Activated naive CD4-positive, alpha-beta T cell treated with anti-CD3 and anti-CD28 coated beads, Interleukin-2, amount 50 U/mL, for 24 hours (primary cell): Measurements from ENCODE around the gene TSHZ3.

Source experiments
- H3K27ac Mint-ChIP-seq: one replicate; pipeline ENCODE4 v1.8.0; 2021; ENCODE audit warnings: mild to moderate bottlenecking, mixed read lengths
- H3K27me3 Mint-ChIP-seq: one replicate; pipeline ENCODE4 v1.8.0; 2021; ENCODE audit warnings: mixed read lengths
- H3K36me3 Mint-ChIP-seq: one replicate; pipeline ENCODE4 v1.8.0; 2021; ENCODE audit warnings: mixed read lengths
- H3K4me1 Mint-ChIP-seq: one replicate; pipeline ENCODE4 v1.8.0; 2021; ENCODE audit warnings: mixed read lengths
- H3K4me3 Mint-ChIP-seq: one replicate; pipeline ENCODE4 v1.8.0; 2021; ENCODE audit warnings: mild to moderate bottlenecking, mixed read lengths
- H3K9me3 Mint-ChIP-seq: one replicate; pipeline ENCODE4 v1.8.0; 2021; ENCODE audit warnings: mixed read lengths

Gene TSHZ3

GRCh38 chr19:31332096-31332495 is 17.1 kb downstream of the TSHZ3 start:
- H3K4me3 Mint-ChIP-seq, result no peak overlapping the region
- peaks cover 5% of the 10 kb centered on the region for H3K4me1 Mint-ChIP-seq

GRCh38 chr19:31331536-31331935 is 17.7 kb downstream of the TSHZ3 start:
- Mint-ChIP-seq H3K36me3 (no peaks in the 10 kb centered on the region), H3K27ac (no peak overlapping the region)

More at GRCh38 chr19:31332096-31332495, 17.1 kb downstream of the TSHZ3 start:
- Mint-ChIP-seq H3K36me3 (no peaks in the 10 kb centered on the region), H3K27ac (no peak overlapping the region), H3K9me3 (no peaks in the 10 kb centered on the region), H3K27me3 (no peaks in the 10 kb centered on the region)

GRCh38 chr19:31330761-31331160 is 18.5 kb downstream of the TSHZ3 start:
- Mint-ChIP-seq H3K4me1 (peaks cover 5% of the 10 kb centered on the region), H3K4me3 (no peak overlapping the region), H3K27ac (no peak overlapping the region), H3K27me3 (no peaks in the 10 kb centered on the region), H3K36me3 (no peaks in the 10 kb centered on the region), H3K9me3 (no peaks in the 10 kb centered on the region)

More at GRCh38 chr19:31331536-31331935, 17.7 kb downstream of the TSHZ3 start:
- Mint-ChIP-seq H3K4me3 (no peak overlapping the region), H3K9me3 (no peaks in the 10 kb centered on the region), H3K4me1 (peaks cover 5% of the 10 kb centered on the region), H3K27me3 (no peaks in the 10 kb centered on the region)

- H3K27ac Mint-ChIP-seq, result no peak overlapping the region
- H3K36me3 Mint-ChIP-seq, result no peaks in the 10 kb centered on the region
- H3K27me3 Mint-ChIP-seq, result no peaks in the 10 kb centered on the region
- peaks cover 5% of the 10 kb centered on the region for H3K4me1 Mint-ChIP-seq
- H3K4me3 Mint-ChIP-seq, result no peak overlapping the region
- no peaks in the 10 kb centered on the region for H3K9me3 Mint-ChIP-seq
These were observed 19.0 kb downstream of the TSHZ3 start for GRCh38 chr19:31330237-31330636.

- Mint-ChIP-seq H3K9me3 (no peaks in the 10 kb centered on the region), H3K4me3 (no peak overlapping the region), H3K4me1 (peaks cover 5% of the 10 kb centered on the region), H3K36me3 (no peaks in the 10 kb centered on the region), H3K27ac (no peak overlapping the region), H3K27me3 (no peaks in the 10 kb centered on the region)
These were observed 19.4 kb downstream of the TSHZ3 start for GRCh38 chr19:31329819-31330218.

- H3K4me1 Mint-ChIP-seq, result peaks cover 5% of the 10 kb centered on the region
- H3K4me3 Mint-ChIP-seq, result no peak overlapping the region
- H3K27me3 Mint-ChIP-seq, result no peaks in the 10 kb centered on the region
- no peaks in the 10 kb centered on the region for H3K9me3 Mint-ChIP-seq
- H3K27ac Mint-ChIP-seq, result no peak overlapping the region
- no peaks in the 10 kb centered on the region for H3K36me3 Mint-ChIP-seq
These were observed 21.0 kb downstream of the TSHZ3 start for GRCh38 chr19:31328238-31328637.

GRCh38 chr19:31326329-31327028 is 22.8 kb downstream of the TSHZ3 start:
- Mint-ChIP-seq H3K27ac (no peak overlapping the region), H3K4me3 (no peak overlapping the region), H3K27me3 (no peaks in the 10 kb centered on the region), H3K36me3 (no peaks in the 10 kb centered on the region), H3K4me1 (peaks cover 5% of the 10 kb centered on the region), H3K9me3 (no peaks in the 10 kb centered on the region)

- Mint-ChIP-seq H3K27ac (no peak overlapping the region), H3K9me3 (no peaks in the 10 kb centered on the region), H3K4me3 (no peak overlapping the region), H3K36me3 (no peaks in the 10 kb centered on the region), H3K27me3 (no peaks in the 10 kb centered on the region), H3K4me1 (peaks cover 5% of the 10 kb centered on the region)
These were observed 23.9 kb downstream of the TSHZ3 start for GRCh38 chr19:31325342-31325741.

GRCh38 chr19:31319465-31319864 is 29.8 kb downstream of the TSHZ3 start:
- no peak overlapping the region for H3K4me3 Mint-ChIP-seq
- H3K36me3 Mint-ChIP-seq, result no peaks in the 10 kb centered on the region
- no peaks in the 10 kb centered on the region for H3K27me3 Mint-ChIP-seq
- no peak overlapping the region for H3K27ac Mint-ChIP-seq
- H3K9me3 Mint-ChIP-seq, result no peaks in the 10 kb centered on the region
- H3K4me1 Mint-ChIP-seq, result no peaks in the 10 kb centered on the region

- H3K36me3 Mint-ChIP-seq, result no peaks in the 10 kb centered on the region
- H3K4me1 Mint-ChIP-seq, result no peaks in the 10 kb centered on the region
- no peak overlapping the region for H3K27ac Mint-ChIP-seq
- H3K4me3 Mint-ChIP-seq, result no peak overlapping the region
- H3K27me3 Mint-ChIP-seq, result no peaks in the 10 kb centered on the region
- H3K9me3 Mint-ChIP-seq, result no peaks in the 10 kb centered on the region
These were observed 30.3 kb downstream of the TSHZ3 start for GRCh38 chr19:31318790-31319425.

GRCh38 chr19:31317570-31317969 is 31.7 kb downstream of the TSHZ3 start:
- Mint-ChIP-seq H3K9me3 (no peaks in the 10 kb centered on the region), H3K36me3 (no peaks in the 10 kb centered on the region), H3K27me3 (no peaks in the 10 kb centered on the region), H3K4me1 (no peaks in the 10 kb centered on the region), H3K27ac (no peak overlapping the region), H3K4me3 (no peak overlapping the region)

- no peaks in the 10 kb centered on the region for H3K27me3 Mint-ChIP-seq
- H3K27ac Mint-ChIP-seq, result no peak overlapping the region
- no peaks in the 10 kb centered on the region for H3K9me3 Mint-ChIP-seq
- H3K4me1 Mint-ChIP-seq, result no peaks in the 10 kb centered on the region
- H3K36me3 Mint-ChIP-seq, result no peaks in the 10 kb centered on the region
- no peak overlapping the region for H3K4me3 Mint-ChIP-seq
These were observed 32.1 kb downstream of the TSHZ3 start for GRCh38 chr19:31317093-31317492.

- H3K4me3 Mint-ChIP-seq, result no peak overlapping the region
- no peaks in the 10 kb centered on the region for H3K36me3 Mint-ChIP-seq
- no peaks in the 10 kb centered on the region for H3K9me3 Mint-ChIP-seq
- no peak overlapping the region for H3K27ac Mint-ChIP-seq
- H3K27me3 Mint-ChIP-seq, result no peaks in the 10 kb centered on the region
- no peaks in the 10 kb centered on the region for H3K4me1 Mint-ChIP-seq
These were observed 32.9 kb downstream of the TSHZ3 start for GRCh38 chr19:31316201-31316951.

- no peak overlapping the region for H3K27ac Mint-ChIP-seq
- H3K4me1 Mint-ChIP-seq, result no peaks in the 10 kb centered on the region
- H3K4me3 Mint-ChIP-seq, result no peak overlapping the region
- no peaks in the 10 kb centered on the region for H3K27me3 Mint-ChIP-seq
- H3K9me3 Mint-ChIP-seq, result no peaks in the 10 kb centered on the region
- H3K36me3 Mint-ChIP-seq, result no peaks in the 10 kb centered on the region
These were observed 33.6 kb downstream of the TSHZ3 start for GRCh38 chr19:31315652-31316051.

GRCh38 chr19:31314849-31315629 is 34.2 kb downstream of the TSHZ3 start:
- H3K9me3 Mint-ChIP-seq, result no peaks in the 10 kb centered on the region
- H3K27me3 Mint-ChIP-seq, result no peaks in the 10 kb centered on the region
- no peak overlapping the region for H3K4me3 Mint-ChIP-seq
- no peaks in the 10 kb centered on the region for H3K4me1 Mint-ChIP-seq
- no peaks in the 10 kb centered on the region for H3K36me3 Mint-ChIP-seq
- no peak overlapping the region for H3K27ac Mint-ChIP-seq
